HG02870 (cell line): ENCODE results near the gene THRA.

Source experiments
- ATAC-seq: cut with Tn5 transposase; IDR thresholded peaks from one replicate; pipeline ENCODE4 v1.9.1; 2021; ENCODE audit warnings: mild to moderate bottlenecking, moderate library complexity; ENCODE audit not compliant: unreplicated experiment

The THRA gene

DNA sequence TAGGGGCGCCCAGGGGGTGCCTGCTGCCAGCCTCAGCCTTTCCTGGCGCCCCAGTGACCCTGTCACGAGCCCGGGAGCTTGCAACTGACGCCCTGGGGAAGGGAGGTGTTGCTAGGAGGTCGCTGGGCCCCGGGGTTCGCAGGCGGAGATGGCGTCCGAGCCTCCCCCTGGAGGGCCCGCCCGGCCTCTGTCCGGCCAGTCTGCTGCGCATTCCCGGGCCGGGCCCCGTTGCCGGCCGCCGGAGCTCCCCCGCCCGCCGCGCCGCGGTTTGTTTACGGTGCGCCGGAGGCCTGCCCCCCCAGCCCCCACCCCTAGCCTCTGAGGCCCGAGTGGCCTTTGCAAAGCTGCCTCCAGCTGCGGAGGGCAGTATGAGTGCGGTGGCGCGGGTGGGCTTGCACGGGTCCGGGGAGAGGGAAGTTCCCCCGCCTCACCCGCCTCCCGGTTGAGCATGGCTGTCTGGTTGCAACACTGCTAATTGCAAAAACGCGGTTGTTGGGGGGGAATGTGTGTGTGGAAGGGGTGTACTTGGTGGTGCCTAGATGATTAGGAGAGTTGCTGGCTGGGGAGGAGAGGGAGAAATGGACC is 514 bp downstream of the THRA start:
- ATAC-seq = no peak

GRCh38 chr17:40063901-40064531 is 1.3 kb downstream of the THRA start:
- no peak for ATAC-seq

DNA sequence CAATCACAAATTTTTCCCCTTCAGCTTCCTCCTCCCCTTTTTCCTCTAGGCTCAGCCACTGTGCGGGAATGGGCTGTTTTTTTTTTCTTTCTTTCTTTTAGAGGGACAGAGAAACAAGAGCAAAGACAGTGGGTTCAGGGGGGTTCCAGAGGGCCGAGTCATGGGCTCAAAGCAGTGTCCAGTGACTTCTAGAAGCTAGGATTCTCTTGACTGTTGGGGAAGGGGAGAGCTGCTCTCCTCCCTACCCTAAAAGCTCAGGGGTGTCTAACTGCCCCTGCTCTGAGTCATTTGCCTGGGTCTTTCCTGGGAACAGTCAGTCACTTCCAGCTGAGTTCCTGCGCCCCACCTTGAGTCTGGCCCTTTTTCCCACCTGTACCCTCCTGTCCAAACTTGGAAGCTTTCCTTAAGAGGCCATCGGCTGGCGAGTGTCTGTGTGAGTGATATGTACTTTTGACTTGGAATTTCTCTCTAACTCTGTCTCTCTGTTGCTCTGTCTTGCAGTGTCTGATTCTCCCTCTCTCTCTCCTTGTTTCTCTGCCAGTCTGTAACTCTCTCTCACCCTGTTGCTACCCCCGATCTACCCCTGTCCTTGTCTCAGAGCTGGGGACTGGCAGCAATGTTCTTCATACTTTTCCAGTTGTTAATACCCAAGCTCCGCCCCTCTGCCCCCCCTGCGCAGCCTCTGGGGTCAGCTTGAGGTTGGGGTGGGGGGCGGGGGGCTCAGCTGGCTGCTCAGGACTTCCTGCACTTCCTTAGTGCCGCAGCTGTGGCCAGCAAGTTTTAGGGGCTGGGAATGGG is 2.4 kb downstream of the THRA start:
- ATAC-seq = no peak

DNA sequence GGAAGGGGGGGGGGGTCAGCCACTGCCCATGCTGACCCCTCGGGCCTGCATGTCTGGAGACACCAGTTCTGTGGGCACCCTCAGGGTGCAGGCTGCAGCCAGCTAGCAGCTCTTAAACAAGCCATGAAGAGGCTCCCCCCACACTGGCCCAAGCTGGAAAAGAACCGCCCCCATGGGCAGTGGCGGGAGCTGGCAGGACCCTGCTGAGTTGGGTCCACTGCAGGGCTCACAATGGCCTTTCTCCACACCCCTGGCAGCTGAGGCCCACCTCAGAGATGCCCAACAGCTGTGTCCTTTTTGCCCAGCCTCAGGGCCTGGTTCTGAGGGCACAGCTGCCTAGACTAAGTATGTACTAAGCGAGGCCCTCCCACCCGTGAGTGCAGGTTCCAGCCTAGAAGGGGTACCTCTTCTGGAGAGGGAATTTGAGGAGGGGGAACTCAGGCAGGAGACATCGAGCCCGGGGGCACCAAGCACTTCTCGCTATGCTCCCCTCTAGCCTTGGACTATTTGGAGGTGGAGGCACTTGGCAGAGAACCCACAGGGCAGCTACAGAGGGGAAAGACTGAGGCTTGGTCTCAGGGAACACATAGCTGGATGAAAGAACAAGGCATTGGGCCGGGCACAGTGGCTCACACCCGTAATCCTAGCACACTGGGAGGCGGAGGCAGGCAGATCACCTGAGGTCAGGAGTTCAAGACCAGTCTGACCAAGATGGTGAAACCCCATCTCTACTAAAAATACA is 3.2 kb downstream of the THRA start:
- ATAC-seq = no peak

DNA sequence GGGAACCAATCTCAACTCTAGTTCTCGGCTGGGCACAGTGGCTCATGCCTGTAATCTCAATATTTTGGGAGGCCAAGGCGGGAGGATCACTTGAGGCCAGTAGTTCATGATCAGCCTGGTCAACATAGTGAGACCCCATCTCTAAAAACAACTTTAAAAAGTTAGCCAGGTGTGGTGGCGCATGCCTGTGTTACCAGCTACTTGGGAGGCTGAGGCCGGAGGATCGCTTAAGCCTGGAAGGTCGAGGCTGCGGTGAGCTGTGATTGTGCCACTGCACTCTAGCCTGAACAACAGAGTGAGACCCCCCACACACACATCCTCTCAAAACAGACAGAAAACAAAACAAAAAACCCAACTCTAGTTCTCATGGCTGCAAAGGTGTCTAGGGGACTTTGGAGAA is 4.9 kb downstream of the THRA start:
- no peak for ATAC-seq

DNA sequence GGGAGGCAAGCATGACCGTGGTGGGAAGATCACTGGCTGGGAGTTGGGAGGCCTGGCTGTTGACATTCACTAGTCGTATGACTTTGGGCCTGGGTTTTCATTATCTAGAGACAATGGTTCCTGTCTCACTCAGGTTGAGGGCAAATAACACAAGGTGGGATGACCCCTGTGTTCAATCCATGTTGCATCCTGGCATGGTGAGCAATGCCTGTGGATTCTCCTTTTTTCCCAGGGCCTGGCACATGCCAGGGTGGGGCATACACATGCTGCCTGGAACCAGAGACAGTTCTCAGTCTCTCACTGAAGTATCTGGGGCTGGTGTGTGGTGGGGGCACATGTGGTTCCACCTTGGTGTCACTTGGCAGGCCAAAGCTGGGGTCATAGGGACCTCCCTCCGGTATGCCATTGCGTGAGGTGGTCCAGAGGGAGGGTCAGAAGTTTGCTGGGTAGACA is 5.4 kb downstream of the THRA start:
- no peak for ATAC-seq

DNA sequence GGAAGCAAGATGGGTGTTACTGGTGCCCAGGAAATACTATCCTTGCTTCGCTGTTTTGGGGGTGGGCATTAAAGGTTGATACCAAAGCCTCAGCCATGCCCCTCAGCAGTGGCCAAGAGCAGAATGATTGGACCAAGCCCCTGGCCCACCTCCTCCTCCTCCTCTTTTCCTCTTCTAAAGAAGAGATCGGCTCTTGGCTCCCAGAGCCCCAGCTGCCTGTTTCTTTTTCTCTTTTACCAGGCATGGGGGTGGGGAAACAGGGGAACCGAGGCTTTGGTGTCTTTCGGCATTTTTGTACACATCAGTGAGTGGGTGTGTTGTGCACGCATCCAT is 5.8 kb downstream of the THRA start:
- no peak for ATAC-seq

DNA sequence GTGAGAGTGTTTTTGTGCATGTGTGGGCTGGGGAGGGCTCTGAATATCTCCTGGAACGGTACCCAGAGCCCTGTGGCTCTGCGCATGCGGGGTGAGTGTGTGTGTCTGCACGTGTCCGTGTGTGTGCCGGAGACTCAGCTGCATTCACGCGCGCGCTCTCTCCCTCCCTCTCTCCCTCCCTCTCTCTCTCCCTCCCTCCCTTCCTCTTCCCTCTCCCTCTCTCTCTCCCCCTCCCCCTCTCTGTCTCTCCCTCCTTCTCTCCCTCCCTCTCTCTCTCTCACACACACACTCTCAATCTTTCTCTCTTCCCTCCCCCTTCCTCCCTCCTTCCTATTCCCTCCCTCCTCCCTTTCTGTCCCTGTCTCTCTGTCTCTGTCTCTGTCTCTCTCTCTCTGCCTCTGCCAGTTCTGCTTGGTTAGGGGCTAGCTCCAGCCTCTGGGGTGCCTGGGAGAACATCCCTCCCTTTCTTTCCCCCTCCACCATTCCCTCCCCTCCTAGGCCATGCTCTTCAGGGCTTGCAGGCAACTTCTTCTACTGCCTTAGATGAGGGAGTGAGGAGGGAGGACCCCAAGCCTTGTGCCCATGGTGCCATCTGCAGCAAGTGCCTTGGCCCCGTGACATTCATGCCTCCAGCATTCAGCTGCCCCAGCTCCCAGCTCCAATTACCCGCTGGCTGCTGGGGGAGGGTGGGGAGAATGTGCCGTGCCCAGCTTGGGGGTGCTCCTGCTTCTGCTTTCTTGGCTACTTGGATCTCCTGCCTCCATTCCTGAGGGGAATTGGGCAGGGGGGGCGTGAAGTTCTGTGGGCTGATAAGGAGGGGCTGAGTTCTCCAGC is 6.4 kb downstream of the THRA start:
- ATAC-seq = no peak

DNA sequence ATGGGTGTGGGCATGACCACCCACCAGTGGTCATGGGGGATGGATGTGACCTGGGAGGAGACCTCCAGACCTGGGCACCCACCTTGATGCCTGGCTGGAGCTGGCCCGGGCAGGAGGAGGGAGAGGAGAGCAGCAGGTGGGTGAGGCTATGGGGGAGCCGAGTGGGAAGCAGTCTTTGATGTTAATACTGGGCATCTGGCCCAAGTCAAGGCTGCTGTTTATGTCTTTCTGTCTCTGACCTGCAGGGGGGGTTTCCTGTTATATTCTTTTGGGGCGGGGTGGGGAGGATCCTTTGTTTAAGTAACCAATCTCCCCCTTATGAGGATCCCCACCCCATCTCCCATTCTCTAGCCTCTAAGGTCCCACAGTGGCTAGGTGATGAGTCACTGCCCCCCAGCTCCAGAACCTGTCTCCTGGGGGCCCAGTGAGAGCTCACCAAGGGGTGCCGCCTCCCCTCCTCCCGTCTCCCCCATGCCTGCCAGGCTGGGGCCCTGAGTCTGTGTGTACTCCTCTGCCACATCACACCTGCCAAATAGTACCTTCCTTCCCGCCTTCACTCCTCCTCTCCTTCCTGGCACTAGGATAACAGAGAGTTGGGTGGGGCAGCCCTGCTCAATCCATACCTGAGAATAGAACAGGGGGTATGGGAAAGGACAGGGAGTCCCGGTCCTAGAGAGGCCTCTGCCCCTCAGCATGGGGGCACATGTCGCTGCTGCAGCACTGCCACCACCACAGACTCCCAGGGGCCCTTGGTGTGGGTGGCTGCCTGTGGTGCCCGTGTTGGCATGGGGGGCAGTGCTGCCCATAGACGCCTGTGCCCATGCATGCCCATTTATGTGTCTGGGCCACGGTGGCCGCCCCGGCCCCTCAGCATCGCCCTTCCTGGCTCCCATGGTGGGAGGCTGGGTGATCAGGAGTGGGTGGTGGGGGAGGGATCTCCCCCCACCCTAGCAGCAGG is 7.3 kb downstream of the THRA start:
- no peak for ATAC-seq

DNA sequence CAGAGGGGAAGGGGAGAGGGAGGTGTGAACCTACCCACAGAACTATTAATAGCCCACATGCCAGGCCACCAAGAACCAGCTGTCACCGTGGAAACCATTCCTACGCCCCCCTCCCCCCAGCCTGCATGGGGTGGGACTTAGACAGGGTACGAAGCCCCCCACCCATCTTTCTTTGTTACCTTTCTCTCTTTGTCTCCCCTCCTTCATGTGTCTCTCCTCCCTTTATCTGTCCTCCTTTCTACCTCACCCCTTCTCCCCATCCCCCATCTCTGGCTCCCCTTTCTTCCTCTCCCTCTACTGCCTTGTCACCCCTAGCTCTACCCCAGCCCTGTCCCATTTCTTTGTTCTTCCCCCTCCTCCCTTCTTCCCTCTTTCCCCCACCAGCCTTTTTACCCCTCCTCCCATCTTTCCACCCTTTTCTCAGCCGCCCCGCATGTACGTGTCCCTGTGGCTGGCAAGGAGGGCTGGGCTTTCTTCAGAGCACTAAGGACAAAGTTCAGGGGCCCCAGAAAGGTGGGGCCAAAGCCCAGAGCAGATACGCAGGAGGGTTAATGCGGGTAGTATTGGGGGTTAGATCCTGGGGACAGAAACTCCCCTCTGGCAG is 8.0 kb downstream of the THRA start:
- ATAC-seq = no peak

- no peak for ATAC-seq
Observed at GRCh38 chr17:40071313-40072039, 8.7 kb downstream of the THRA start.

DNA sequence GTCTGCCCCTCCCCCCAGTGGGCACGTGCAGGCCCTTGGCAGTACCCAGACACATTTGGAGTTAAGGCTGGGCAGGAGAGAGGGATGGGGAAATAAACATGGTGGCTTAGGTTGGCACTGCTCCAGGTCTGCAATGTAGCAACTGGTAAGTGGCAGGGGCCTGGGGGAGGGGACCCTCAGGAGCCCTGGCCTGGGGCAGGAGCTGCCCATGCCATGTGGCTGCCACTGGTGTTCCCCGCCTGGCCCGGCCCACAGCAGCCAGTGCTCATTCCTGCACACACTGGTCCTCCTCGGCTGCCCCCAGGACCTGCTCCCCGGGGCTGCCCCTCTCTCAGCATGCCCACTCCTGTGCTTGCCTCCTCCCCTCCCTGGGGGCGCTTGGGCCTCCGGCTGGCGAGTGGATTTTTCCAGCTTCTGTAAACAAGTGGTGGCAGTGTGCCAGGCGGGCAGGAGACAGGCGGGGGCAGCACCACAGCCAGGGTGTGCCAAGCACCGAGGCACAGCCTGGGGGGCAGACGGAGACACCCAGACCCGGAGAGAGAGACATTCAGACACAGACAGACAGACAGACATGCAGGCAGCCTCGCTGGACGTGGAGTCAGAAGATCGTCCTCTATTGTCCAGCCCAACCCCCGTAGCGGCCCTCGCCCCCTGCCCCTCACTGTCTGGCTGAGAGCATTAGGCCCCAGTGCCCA is 9.4 kb downstream of the THRA start:
- ATAC-seq = no peak

DNA sequence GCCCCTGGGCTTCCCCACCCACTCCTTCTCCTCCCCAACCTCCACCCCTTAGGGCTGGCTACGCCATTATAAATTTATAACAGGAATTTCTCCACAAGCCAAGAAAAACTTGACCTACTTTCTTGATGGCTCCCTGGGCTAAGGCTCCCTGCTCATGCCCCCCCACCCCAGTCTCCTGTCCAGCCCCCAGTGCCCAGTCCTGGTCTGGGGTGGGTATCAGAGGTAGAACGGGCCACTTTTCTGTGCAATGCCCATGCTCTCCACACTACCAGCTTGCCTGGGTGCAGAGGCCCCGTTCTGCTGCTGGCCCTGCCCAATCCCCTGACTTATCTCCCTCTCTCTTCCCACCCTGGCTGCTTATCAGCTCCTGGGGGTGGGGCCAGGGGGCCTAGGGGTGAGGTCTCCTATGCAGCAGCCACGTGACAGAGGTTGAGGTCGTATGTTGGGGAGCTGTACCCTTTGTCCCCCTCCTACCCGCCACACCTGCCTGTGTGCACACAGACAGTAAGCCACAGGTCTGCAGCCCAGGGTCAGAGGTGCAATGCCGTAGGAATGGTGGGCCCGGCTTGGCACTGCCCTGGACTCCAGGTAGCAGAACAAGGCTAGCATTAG is 10.1 kb downstream of the THRA start:
- ATAC-seq = no peak

- ATAC-seq = no peak
Observed at GRCh38 chr17:40073454-40074174, 10.8 kb downstream of the THRA start.

- ATAC-seq = no peak
Observed at GRCh38 chr17:40074175-40074512, 11.4 kb downstream of the THRA start.

- ATAC-seq = no peak
Observed at GRCh38 chr17:40074871-40075200, 12.1 kb downstream of the THRA start.
